Endodermal cell (in vitro differentiated cells): ENCODE measurements around the gene SSBP2. TPM values are rescaled to one million over a fixed set of nuclear protein-coding genes. Genes with fewer than 3 reads are reported as not detected.

Source experiments
- DNase-seq: peaks from one replicate; pipeline ENCODE4 v3.0.0-alpha.2; 2017
- H3K27ac ChIP-seq: 2 replicates; pipeline ENCODE4 v1.5.1; 2013; ENCODE audit warnings: mild to moderate bottlenecking, low read depth, low read length, moderate library complexity
- H3K27me3 ChIP-seq: 2 replicates; pipeline ENCODE4 v1.6.1; 2013; ENCODE audit warnings: mild to moderate bottlenecking, low read length, moderate library complexity; ENCODE audit not compliant: insufficient read depth, control insufficient read depth, poor library complexity, severe bottlenecking
- H3K36me3 ChIP-seq: 2 replicates; pipeline ENCODE4 v1.7.0; 2013; ENCODE audit warnings: mild to moderate bottlenecking, low read length, moderate library complexity; ENCODE audit not compliant: control insufficient read depth, insufficient read depth
- H3K4me1 ChIP-seq: one replicate; pipeline ENCODE4 v1.7.0; 2013; ENCODE audit warnings: low read length; ENCODE audit not compliant: control insufficient read depth, insufficient read depth
- H3K4me3 ChIP-seq: 2 replicates; pipeline ENCODE4 v1.5.1; 2013; ENCODE audit warnings: mild to moderate bottlenecking, low read length, moderate library complexity
- H3K9ac ChIP-seq: 2 replicates; pipeline ENCODE4 v1.6.1; 2013; ENCODE audit warnings: mild to moderate bottlenecking, low read length, moderate library complexity; ENCODE audit not compliant: poor library complexity, severe bottlenecking; ENCODE audit errors: extremely low read depth
- H3K9me3 ChIP-seq: 2 replicates; pipeline ENCODE4 v1.6.1; 2013; ENCODE audit warnings: mild to moderate bottlenecking, low read length, moderate library complexity; ENCODE audit not compliant: control insufficient read depth
- H3K27ac Mint-ChIP-seq: 2 replicates; pipeline ENCODE4 v1.8.0; 2020; ENCODE audit warnings: mixed read lengths
- H3K27me3 Mint-ChIP-seq: 2 replicates; pipeline ENCODE4 v1.8.0; 2021; ENCODE audit warnings: mild to moderate bottlenecking, mixed read lengths; ENCODE audit not compliant: insufficient read depth
- H3K36me3 Mint-ChIP-seq: 2 replicates; pipeline ENCODE4 v1.8.0; 2020; ENCODE audit warnings: low read depth, mixed read lengths
- H3K4me1 Mint-ChIP-seq: 2 replicates; pipeline ENCODE4 v1.8.0; 2020; ENCODE audit warnings: mixed read lengths
- H3K4me3 Mint-ChIP-seq: 2 replicates; pipeline ENCODE4 v1.8.0; 2020; ENCODE audit warnings: mild to moderate bottlenecking, moderate library complexity, mixed read lengths
- H3K9me3 Mint-ChIP-seq: 2 replicates; pipeline ENCODE4 v1.8.0; 2020; ENCODE audit warnings: mild to moderate bottlenecking, mixed read lengths
- CTCF ChIP-seq: fragments of 200-600 bp; sonication (generic); conservative IDR thresholded peaks from 2 replicates; pipeline ENCODE4 v1.5.0; 2021; ENCODE audit warnings: antibody characterized with exemption, mild to moderate bottlenecking
- WGBS, 2 experiments: methylation state at CpG; one replicate each; pipeline versions ENCODE4 v1.1.5 to v1.1.7; 2013; ENCODE audit warnings: missing lambda C conversion rate in 2 of 2, mixed read lengths in 1 of 2; ENCODE audit not compliant: insufficient coverage in 1 of 2, insufficient read length in 1 of 2; 5-methylcytosine and 5-hydroxymethylcytosine counted together
- total RNA-seq, 2 donors: library from RNA; stranded (reverse); fragmentation: NEBNext Ultra II Directional in 1 of 2; extraction: Animal tissue kit (Norgen Biotek cat#: 25700) in 1 of 2; gene quantifications; 2 replicates in 1 of 2; 3 replicates in 1 of 2; pipeline ENCODE4 v1.2.1, GENCODE V29; 2021

The SSBP2 gene
- total RNA-seq, 2 donors from 2014 or later: 27.5 to 30.2 TPM

- no peaks in the 10 kb centered on the region for H3K36me3 Mint-ChIP-seq
- Histone ChIP-seq H3K4me3 (no peak overlapping the region), H3K27me3 (no peaks in the 10 kb centered on the region), H3K9ac (no peak overlapping the region), H3K36me3 (no peaks in the 10 kb centered on the region), H3K27ac (no peak overlapping the region), H3K9me3 (no peaks in the 10 kb centered on the region), H3K4me1 (peaks cover 10% of the 10 kb centered on the region)
- WGBS, 2 experiments: 100% methylated on average over 1 of the region's 1 CpG; no CpG with 5 or more reads in 1 of the 2 experiments
- H3K9me3 Mint-ChIP-seq: no peaks in the 10 kb centered on the region
- no peak for TF ChIP-seq CTCF
- peaks cover 55% of the 10 kb centered on the region for H3K4me1 Mint-ChIP-seq
- no peak overlapping the region for H3K27ac Mint-ChIP-seq
- H3K27me3 Mint-ChIP-seq: no peaks in the 10 kb centered on the region
- no peak for DNase-seq
- no peak overlapping the region for H3K4me3 Mint-ChIP-seq
These were observed 31.1 kb downstream of the SSBP2 start for GRCh38 chr5:81719743-81720345.

GRCh38 chr5:81718300-81718699 lies 32.6 kb downstream of the SSBP2 start:
- H3K36me3 Mint-ChIP-seq: peaks cover 4% of the 10 kb centered on the region
- H3K27me3 Mint-ChIP-seq: no peaks in the 10 kb centered on the region
- Histone ChIP-seq H3K36me3 (no peaks in the 10 kb centered on the region), H3K9me3 (no peaks in the 10 kb centered on the region), H3K4me1 (peaks cover 10% of the 10 kb centered on the region), H3K27me3 (no peaks in the 10 kb centered on the region), H3K9ac (no peak overlapping the region), H3K4me3 (peak overlapping the region; percentile 43), H3K27ac (no peak overlapping the region)
- H3K4me3 Mint-ChIP-seq: no peak overlapping the region
- H3K4me1 Mint-ChIP-seq: peaks cover 49% of the 10 kb centered on the region
- peak overlapping the region; percentile 34 for H3K27ac Mint-ChIP-seq
- H3K9me3 Mint-ChIP-seq: peaks cover 7% of the 10 kb centered on the region
- TF ChIP-seq CTCF: no peak
- DNase-seq: peak; percentile 45
- WGBS, 2 experiments: 44 to 73% methylated on average over 2 to 6 of the region's 6 CpGs

GRCh38 chr5:81717860-81718259 lies 33.0 kb downstream of the SSBP2 start:
- H3K36me3 ChIP-seq: no peaks in the 10 kb centered on the region
- Mint-ChIP-seq H3K4me1 (peaks cover 48% of the 10 kb centered on the region), H3K4me3 (no peak overlapping the region), H3K27ac (peak overlapping the region; percentile 34), H3K36me3 (peaks cover 4% of the 10 kb centered on the region), H3K9me3 (peaks cover 7% of the 10 kb centered on the region), H3K27me3 (no peaks in the 10 kb centered on the region)
- H3K27me3 ChIP-seq: no peaks in the 10 kb centered on the region
- WGBS, 2 experiments: 96 to 100% methylated on average over 1 to 4 of the region's 4 CpGs
- H3K4me3 ChIP-seq: peak overlapping the region; percentile 43
- no peak for DNase-seq
- TF ChIP-seq CTCF: no peak
- H3K9ac ChIP-seq: no peak overlapping the region
- peaks cover 10% of the 10 kb centered on the region for H3K4me1 ChIP-seq
- no peak overlapping the region for H3K27ac ChIP-seq
- no peaks in the 10 kb centered on the region for H3K9me3 ChIP-seq
